ENCODE data around the gene PRSS36. TPM values are rescaled to one million over a fixed set of nuclear protein-coding genes. Genes with fewer than 3 reads are reported as not detected.
A peak's percentile ranks its signal among the peaks of the same experiment; 100 is the strongest.

Gene PRSS36
- total and polyA plus RNA-seq, 2 of the 4 experiments (the other 2 are of a cell fraction): 0.18 to 0.55 TPM

- H4K91ac ChIP-seq (ENCODE audit: insufficient read depth, low read depth, low read length): no peak overlapping the region
- H3K56ac ChIP-seq (ENCODE audit: extremely low read depth, insufficient read depth, low read length): no peak overlapping the region
- no peak overlapping the region for H3K4me2 ChIP-seq (ENCODE audit: low read depth, low read length)
- TF ChIP-seq CTCF (conservative IDR thresholded peaks at IDR 0.05; ENCODE audit: low read depth, low read length) (no peak), SMC3 (IDR thresholded peaks at IDR 0.05; ENCODE audit: low read depth, low read length) (no peak), RAD21 (IDR thresholded peaks at IDR 0.05; ENCODE audit: low read length) (no peak), RCOR1 (IDR thresholded peaks at IDR 0.05; ENCODE audit: insufficient replicate concordance, low read length) (no peak), FOS (IDR thresholded peaks at IDR 0.05; ENCODE audit: low read depth, low read length) (no peak), CEBPB (IDR thresholded peaks at IDR 0.05; ENCODE audit: low read depth, low read length) (no peak)
- DNase-seq: no peak
- no peak overlapping the region for H4K5ac ChIP-seq (ENCODE audit: low read depth, low read length)
- H3K9ac ChIP-seq (ENCODE audit: low read depth, low read length): no peak overlapping the region
- WGBS, 2 experiments (ENCODE audit: extremely low coverage in 2 of 2, insufficient read length in 1 of 2): 14% methylated on average over 16 of the region's 40 CpGs; no CpG with 5 or more reads in 1 of the 2 experiments
- in situ Hi-C loops (cut with MboI; ENCODE audit: low sequenced_read_pairs) (no loop called here), dilution Hi-C loops (cut with HindIII; ENCODE audit: low sequenced_read_pairs, unreplicated experiment) (no loop called here), intact Hi-C loops (cut with micrococcal nuclease) (no loop called here)
- no peaks in the 10 kb centered on the region for H3K4me1 ChIP-seq (ENCODE audit: control insufficient read depth, insufficient read depth, low read length)
- H2BK15ac ChIP-seq (ENCODE audit: low read depth, low read length): no peak overlapping the region
- no peak overlapping the region for H3K4me3 ChIP-seq (ENCODE audit: insufficient read depth, low read depth, low read length)
- H3K9me1 ChIP-seq (ENCODE audit: insufficient read depth, low read length): no peaks in the 10 kb centered on the region
- H2BK20ac ChIP-seq (ENCODE audit: low read depth, low read length): no peak overlapping the region
- H3K9me3 ChIP-seq (ENCODE audit: control insufficient read depth, insufficient read depth, low read length): no peaks in the 10 kb centered on the region
- H3K27ac ChIP-seq (ENCODE audit: insufficient read depth, low read length): no peak overlapping the region
- H2BK120ac ChIP-seq (ENCODE audit: low read depth, low read length): no peak overlapping the region
- H2AK9ac ChIP-seq (replicated peaks; ENCODE audit: low read depth, low read length, poor library complexity): no peak overlapping the region
- no peak; the same call in 1 of the 2 replicates for ATAC-seq (ENCODE audit: low read depth)
- H4K8ac ChIP-seq (ENCODE audit: low read depth in 2 of 2, low read length in 2 of 2): no peak overlapping the region
- no peaks in the 10 kb centered on the region for H3K36me3 ChIP-seq (ENCODE audit: control insufficient read depth, insufficient read depth, low read length)
- no peaks in the 10 kb centered on the region for H3K79me1 ChIP-seq (ENCODE audit: low read depth in 1 of 2, low read length in 2 of 2)
- H3K18ac ChIP-seq (ENCODE audit: low read depth, low read length): no peak overlapping the region
- H3K27me3 ChIP-seq (ENCODE audit: control insufficient read depth, insufficient read depth, low read length): peaks cover 37% of the 10 kb centered on the region
- BruUV-seq (replicated peaks): no TSS peak
- H3K14ac ChIP-seq (replicated peaks; ENCODE audit: low read depth, low read length): no peak overlapping the region
- CTCF ChIA-PET: no interaction called here
- no peak overlapping the region for H3K23ac ChIP-seq (ENCODE audit: low read depth, low read length)
- H2BK5ac ChIP-seq (ENCODE audit: low read depth, low read length, poor library complexity, severe bottlenecking): no peak overlapping the region
- H3K4ac ChIP-seq (ENCODE audit: low read depth, low read length): no peak overlapping the region
- H2AFZ ChIP-seq (replicated peaks; ENCODE audit: low read length, poor library complexity): peak overlapping the region; percentile 61
- no peaks in the 10 kb centered on the region; the same call in 1 of the 2 replicates for H4K20me1 ChIP-seq (ENCODE audit: insufficient read depth, low read length)
- no peak overlapping the region for H2AK5ac ChIP-seq (ENCODE audit: low read depth, low read length)
- POLR2A ChIA-PET (ENCODE audit: unreplicated experiment): no interaction called here
Observed at GRCh38 chr16:31148281-31148728, 1.6 kb downstream of the PRSS36 start.
